Tibial nerve (tissue), 4 donors: ENCODE measurements around the gene MKI67. TPM values are rescaled to one million over a fixed set of nuclear protein-coding genes. Genes with fewer than 3 reads are reported as not detected.
"Not testable (repeated sequence)": the region's sequence is repeated elsewhere in the genome, so short reads cannot be mapped to it uniquely, and the experiment has no call there.

Experiments
- DNase-seq, 2 donors: peaks; one replicate each; pipeline ENCODE4 v3.0.0-alpha.2; 2019; ENCODE audit warnings: low spot score in 2 of 2
- H3K27ac ChIP-seq, 4 donors: fragments of 200-600 bp; sonication (generic) in 3 of 4; one replicate each; pipeline ENCODE4 v1.5.1; 2017 to 2019; ENCODE audit warnings: mild to moderate bottlenecking in 1 of 4
- H3K27me3 ChIP-seq, 2 donors: fragments of 200-600 bp; sonication (generic) in 1 of 2; one replicate each; pipeline versions ENCODE4 v1.5.1 to v1.6.0; 2017 to 2019
- H3K36me3 ChIP-seq, 3 donors: fragments of 200-600 bp; sonication (generic); one replicate each; pipeline ENCODE4 v1.5.1; 2018 to 2019
- H3K4me1 ChIP-seq, 4 donors: fragments of 200-600 bp; sonication (generic) in 3 of 4; one replicate each; pipeline ENCODE4 v1.5.1; 2017 to 2019
- H3K4me3 ChIP-seq, 4 donors: fragments of 200-600 bp; sonication (generic) in 3 of 4; one replicate each; pipeline ENCODE4 v1.5.1; 2017 to 2019; ENCODE audit warnings: mild to moderate bottlenecking in 1 of 4, moderate library complexity in 1 of 4
- H3K9me3 ChIP-seq, 4 donors: fragments of 200-600 bp; sonication (generic) in 3 of 4; one replicate each; pipeline ENCODE4 v1.5.1; 2017 to 2019
- EP300 ChIP-seq, 2 donors: sonication (generic); formaldehyde crosslinking; IDR thresholded peaks; one replicate each; pipeline ENCODE4 v1.6.1; 2017; ENCODE audit warnings: antibody characterized with exemption in 2 of 2, mild to moderate bottlenecking in 1 of 2
- POLR2A ChIP-seq, 2 donors: fragments of 450-650 bp; IDR thresholded peaks; one replicate each; pipeline ENCODE4 v1.6.1; 2017; ENCODE audit warnings: antibody characterized with exemption in 2 of 2, mild to moderate bottlenecking in 2 of 2, moderate library complexity in 2 of 2
- WGBS, 2 donors: methylation state at CpG; one replicate each; pipeline ENCODE4 v1.1.5; 2018; 5-methylcytosine and 5-hydroxymethylcytosine counted together
- total RNA-seq, 4 donors: library from RNA; depleted of rRNA; stranded (reverse); fragments of >200 nt; gene quantifications; one replicate each; pipeline ENCODE4 v1.1.0, GENCODE V29; 2016
- TF ChIP-seq, protein P1 (sequence below), 5 experiments: fragments of 200-600 bp in 3 of 5; fragments of 450-650 bp in 2 of 5; sonication (generic) in 3 of 5; IDR thresholded peaks; one replicate each; pipeline ENCODE4 v1.5.1; 2016 to 2019; ENCODE audit warnings: antibody characterized with exemption in 5 of 5, mild to moderate bottlenecking in 3 of 5, moderate library complexity in 2 of 5

Gene MKI67
- total RNA-seq, 4 donors from 2014 or later, result under 0.01 to 6.9 (median 3.4) TPM

DNA sequence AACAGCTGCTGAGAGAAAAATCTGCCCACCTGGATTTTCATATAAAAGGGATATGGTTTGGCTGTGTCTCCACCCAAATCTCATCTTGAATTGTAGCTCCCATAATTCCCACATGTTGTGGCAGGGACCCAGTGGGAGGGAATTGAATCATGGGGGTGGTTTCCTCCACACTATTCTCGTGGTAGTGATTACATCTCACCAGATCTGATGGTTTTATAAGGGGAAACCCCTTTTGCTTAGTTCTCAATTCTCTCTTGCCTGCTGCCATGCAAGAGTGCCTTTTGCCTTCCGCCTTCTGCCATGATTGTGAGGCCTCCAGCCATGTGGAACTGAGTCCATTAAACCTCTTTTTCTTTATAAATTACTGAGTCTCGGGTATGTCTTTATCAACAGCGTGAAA, 20.8 kb upstream of the MKI67 start:
- DNase-seq, result no peak
- Histone ChIP-seq H3K27ac (no peak overlapping the region), H3K36me3 (no peaks in the 10 kb centered on the region), H3K9me3 (no peaks in the 10 kb centered on the region), H3K4me1 (peaks cover 0 to 7% (median 1%) of the 10 kb centered on the region in 4 donors), H3K27me3 (no peaks in the 10 kb centered on the region), H3K4me3 (no peak overlapping the region)
- TF ChIP-seq EP300 (IDR thresholded peaks at IDR 0.05) (no peak), POLR2A (IDR thresholded peaks at IDR 0.05) (no peak)
- TF ChIP-seq, protein P1, sequence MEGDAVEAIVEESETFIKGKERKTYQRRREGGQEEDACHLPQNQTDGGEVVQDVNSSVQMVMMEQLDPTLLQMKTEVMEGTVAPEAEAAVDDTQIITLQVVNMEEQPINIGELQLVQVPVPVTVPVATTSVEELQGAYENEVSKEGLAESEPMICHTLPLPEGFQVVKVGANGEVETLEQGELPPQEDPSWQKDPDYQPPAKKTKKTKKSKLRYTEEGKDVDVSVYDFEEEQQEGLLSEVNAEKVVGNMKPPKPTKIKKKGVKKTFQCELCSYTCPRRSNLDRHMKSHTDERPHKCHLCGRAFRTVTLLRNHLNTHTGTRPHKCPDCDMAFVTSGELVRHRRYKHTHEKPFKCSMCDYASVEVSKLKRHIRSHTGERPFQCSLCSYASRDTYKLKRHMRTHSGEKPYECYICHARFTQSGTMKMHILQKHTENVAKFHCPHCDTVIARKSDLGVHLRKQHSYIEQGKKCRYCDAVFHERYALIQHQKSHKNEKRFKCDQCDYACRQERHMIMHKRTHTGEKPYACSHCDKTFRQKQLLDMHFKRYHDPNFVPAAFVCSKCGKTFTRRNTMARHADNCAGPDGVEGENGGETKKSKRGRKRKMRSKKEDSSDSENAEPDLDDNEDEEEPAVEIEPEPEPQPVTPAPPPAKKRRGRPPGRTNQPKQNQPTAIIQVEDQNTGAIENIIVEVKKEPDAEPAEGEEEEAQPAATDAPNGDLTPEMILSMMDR (IDR thresholded peaks at IDR 0.05), result no peak
- 75 to 81% methylated on average over 4 of the region's 4 CpGs for WGBS, 2 donors

DNA sequence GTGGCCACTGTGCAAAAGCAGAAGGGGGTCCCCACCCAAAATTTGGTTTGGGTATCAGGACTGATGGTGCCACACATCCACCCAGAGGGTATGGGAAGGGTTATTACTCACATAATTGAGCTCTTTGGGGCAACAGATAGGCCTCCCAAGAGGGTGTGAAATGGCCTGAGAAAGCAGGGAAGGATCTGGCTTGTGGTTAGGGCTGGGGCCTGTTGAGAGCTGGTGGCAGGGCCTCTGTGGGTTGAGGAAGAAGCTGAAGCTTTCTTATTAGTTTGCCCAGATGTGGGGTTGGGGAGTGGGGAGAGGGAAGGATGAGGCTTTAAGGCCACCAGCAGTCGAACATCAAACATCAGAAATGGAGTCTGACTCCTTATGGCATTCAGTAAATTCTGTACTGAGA, 18.3 kb upstream of the MKI67 start:
- H3K4me1 ChIP-seq, result no peaks in the 10 kb centered on the region
- H3K27me3 ChIP-seq, result no peaks in the 10 kb centered on the region
- no peak overlapping the region for H3K4me3 ChIP-seq
- H3K36me3 ChIP-seq, result no peaks in the 10 kb centered on the region
- H3K27ac ChIP-seq, result no peak overlapping the region
- no peak for DNase-seq
- H3K9me3 ChIP-seq, result no peaks in the 10 kb centered on the region
- TF ChIP-seq EP300 (IDR thresholded peaks at IDR 0.05) (no peak), POLR2A (IDR thresholded peaks at IDR 0.05) (no peak)
- TF ChIP-seq, protein P1 (IDR thresholded peaks at IDR 0.05), result no peak
- WGBS, 2 donors, result 80 to 86% methylated on average over 1 of the region's 1 CpG

DNA sequence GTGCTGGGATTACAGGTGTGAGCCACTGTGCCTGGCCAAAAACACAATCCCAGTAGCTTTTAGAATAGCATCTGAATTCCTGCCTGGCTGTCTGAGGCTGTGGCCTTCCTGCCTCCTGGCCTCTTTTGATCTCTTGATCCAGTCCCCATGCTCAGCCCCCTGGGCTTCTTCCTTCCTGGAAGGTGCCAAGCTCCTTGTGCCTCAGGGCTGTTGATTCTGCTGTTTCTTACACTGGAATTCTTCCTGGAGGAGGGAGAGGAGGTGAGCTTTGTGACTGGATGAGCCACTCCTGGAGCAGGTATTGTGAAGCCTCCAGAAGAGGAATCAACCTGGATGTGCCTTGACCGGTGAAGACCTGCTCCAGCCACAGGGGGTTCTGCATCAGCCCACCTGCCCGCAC, 17.3 kb upstream of the MKI67 start:
- Histone ChIP-seq H3K4me3 (no peak overlapping the region), H3K27ac (no peak overlapping the region), H3K36me3 (no peaks in the 10 kb centered on the region), H3K4me1 (no peaks in the 10 kb centered on the region), H3K9me3 (no peaks in the 10 kb centered on the region), H3K27me3 (no peaks in the 10 kb centered on the region)
- TF ChIP-seq, protein P1 (IDR thresholded peaks at IDR 0.05), result no peak
- TF ChIP-seq EP300 (IDR thresholded peaks at IDR 0.05), result no peak
- TF ChIP-seq POLR2A (IDR thresholded peaks at IDR 0.05), result no peak
- DNase-seq, result no peak
- WGBS, 2 donors, result 90 to 95% methylated on average over 2 of the region's 2 CpGs

DNA sequence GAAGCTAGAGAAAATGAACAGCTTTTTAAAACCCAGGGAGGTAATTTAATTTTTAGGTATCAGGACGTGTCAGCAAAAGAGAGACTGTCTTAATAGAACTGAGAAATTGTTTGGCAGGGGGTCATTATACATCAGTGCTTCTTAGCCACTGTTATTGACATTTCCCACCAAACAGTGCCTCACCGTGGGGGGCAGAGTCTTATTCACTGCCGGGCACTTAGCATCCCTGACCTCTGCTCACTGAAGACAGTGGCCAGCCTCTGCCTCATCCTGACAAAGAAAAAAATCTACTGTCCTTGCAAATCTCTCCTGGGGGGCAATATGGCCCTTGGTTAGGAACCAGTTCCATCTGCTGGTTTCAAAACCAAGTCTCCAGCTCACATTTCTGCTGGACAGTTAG, 14.2 kb upstream of the MKI67 start:
- WGBS, 2 donors, result 41% methylated on average over 3 of the region's 3 CpGs

DNA sequence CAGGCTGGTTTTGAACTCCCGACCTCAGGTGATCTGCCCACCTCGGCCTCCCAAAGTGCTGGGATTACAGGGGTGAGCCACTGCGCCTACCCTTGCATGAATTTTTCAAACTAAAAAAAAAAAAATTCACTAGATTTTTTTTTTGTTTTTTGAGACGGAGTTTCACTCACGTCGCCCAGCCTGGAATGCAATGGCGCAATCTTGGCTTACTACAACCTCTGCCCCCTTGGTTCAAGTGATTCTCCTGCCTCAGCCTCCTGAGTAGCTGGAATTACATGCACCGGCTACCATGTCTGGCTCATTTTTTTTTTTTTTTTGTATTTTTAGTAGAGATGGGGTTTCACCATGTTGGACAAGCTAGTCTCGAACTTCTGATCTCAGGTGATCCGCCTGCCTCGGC, 12.2 kb upstream of the MKI67 start:
- not testable (repeated sequence) for H3K9me3 ChIP-seq, H3K4me1 ChIP-seq, H3K36me3 ChIP-seq, H3K4me3 ChIP-seq, DNase-seq, H3K27ac ChIP-seq, H3K27me3 ChIP-seq
- WGBS, 2 donors, result 86 to 93% methylated on average over 11 of the region's 11 CpGs

More for the DNA sequence above, 14.2 kb upstream of the MKI67 start:
- H3K36me3 ChIP-seq, result no peaks in the 10 kb centered on the region
- H3K4me1 ChIP-seq, result no peaks in the 10 kb centered on the region
- H3K27me3 ChIP-seq, result no peaks in the 10 kb centered on the region
- no peaks in the 10 kb centered on the region for H3K9me3 ChIP-seq
- no peak overlapping the region for H3K27ac ChIP-seq
- TF ChIP-seq, protein P1 (IDR thresholded peaks at IDR 0.05), result no peak
- TF ChIP-seq EP300 (IDR thresholded peaks at IDR 0.05), result no peak
- TF ChIP-seq POLR2A (IDR thresholded peaks at IDR 0.05), result no peak
- no peak for DNase-seq
- no peak overlapping the region for H3K4me3 ChIP-seq

DNA sequence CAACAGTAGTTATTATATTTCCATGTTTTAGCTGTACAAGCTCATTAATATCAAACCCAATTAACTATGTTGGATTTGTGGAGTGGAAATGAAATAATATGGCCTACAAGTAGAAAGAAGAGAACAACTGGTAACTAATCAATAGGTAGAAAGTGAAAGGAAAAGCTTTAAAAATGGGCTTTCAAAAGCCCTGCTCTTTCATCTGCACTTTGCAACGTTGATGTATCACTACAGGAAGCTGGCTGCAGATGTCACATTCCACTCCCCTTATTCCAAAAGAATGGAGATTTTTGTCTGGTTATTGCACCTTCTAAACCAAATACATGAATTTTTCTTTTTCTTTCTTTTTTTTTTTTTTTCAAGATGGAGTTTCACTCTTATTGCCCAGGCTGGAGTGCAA, 11.7 kb upstream of the MKI67 start:
- Histone ChIP-seq H3K27ac (no peak overlapping the region), H3K36me3 (no peaks in the 10 kb centered on the region), H3K27me3 (no peaks in the 10 kb centered on the region), H3K4me3 (no peak overlapping the region), H3K4me1 (no peaks in the 10 kb centered on the region), H3K9me3 (no peaks in the 10 kb centered on the region)
- no peak for DNase-seq
- WGBS, 2 donors, result 36 to 38% methylated on average over 1 of the region's 1 CpG
- TF ChIP-seq POLR2A (IDR thresholded peaks at IDR 0.05), result no peak
- no peak for TF ChIP-seq EP300 (IDR thresholded peaks at IDR 0.05)
- TF ChIP-seq, protein P1 (IDR thresholded peaks at IDR 0.05), result no peak
